ENCODE data around the gene STRADB. TPM values are rescaled to one million over a fixed set of nuclear protein-coding genes. Genes with fewer than 3 reads are reported as not detected.

The STRADB gene
- polyA plus RNA-seq, 1 donor from 2014 or later = 74.8 TPM

GRCh38 chr2:201411421-201411820 is 40.1 kb upstream of the STRADB start:
- no peaks in the 10 kb centered on the region for H3F3A ChIP-seq (ENCODE audit: insufficient read depth, low read length, poor library complexity, severe bottlenecking)
- H3K9me3 ChIP-seq (ENCODE audit: low read length) = no peaks in the 10 kb centered on the region
- no peak overlapping the region for H3K4me2 ChIP-seq (ENCODE audit: low read length)
- H3K79me2 ChIP-seq (replicated peaks; ENCODE audit: insufficient read depth, low read length) = no peaks in the 10 kb centered on the region
- H3K27ac ChIP-seq (ENCODE audit: low read length) = no peak overlapping the region
- TF ChIP-seq MXI1 (conservative IDR thresholded peaks at IDR 0.05; ENCODE audit: poor library complexity, severe bottlenecking) (no peak), REST (IDR thresholded peaks at IDR 0.05; ENCODE audit: borderline replicate concordance) (no peak), RAD21 (conservative IDR thresholded peaks at IDR 0.05) (no peak), TAF1 (IDR thresholded peaks at IDR 0.05; ENCODE audit: low read depth) (no peak), EP300 (conservative IDR thresholded peaks at IDR 0.05; ENCODE audit: poor library complexity, severe bottlenecking) (no peak), EZH2 (IDR thresholded peaks at IDR 0.05; ENCODE audit: borderline replicate concordance, insufficient read depth, low read length, poor library complexity, severe bottlenecking) (no peak), POLR2AphosphoS5 (IDR thresholded peaks at IDR 0.05) (no peak), SMC3 (conservative IDR thresholded peaks at IDR 0.05; ENCODE audit: poor library complexity) (no peak)
- TF ChIP-seq, protein P1, sequence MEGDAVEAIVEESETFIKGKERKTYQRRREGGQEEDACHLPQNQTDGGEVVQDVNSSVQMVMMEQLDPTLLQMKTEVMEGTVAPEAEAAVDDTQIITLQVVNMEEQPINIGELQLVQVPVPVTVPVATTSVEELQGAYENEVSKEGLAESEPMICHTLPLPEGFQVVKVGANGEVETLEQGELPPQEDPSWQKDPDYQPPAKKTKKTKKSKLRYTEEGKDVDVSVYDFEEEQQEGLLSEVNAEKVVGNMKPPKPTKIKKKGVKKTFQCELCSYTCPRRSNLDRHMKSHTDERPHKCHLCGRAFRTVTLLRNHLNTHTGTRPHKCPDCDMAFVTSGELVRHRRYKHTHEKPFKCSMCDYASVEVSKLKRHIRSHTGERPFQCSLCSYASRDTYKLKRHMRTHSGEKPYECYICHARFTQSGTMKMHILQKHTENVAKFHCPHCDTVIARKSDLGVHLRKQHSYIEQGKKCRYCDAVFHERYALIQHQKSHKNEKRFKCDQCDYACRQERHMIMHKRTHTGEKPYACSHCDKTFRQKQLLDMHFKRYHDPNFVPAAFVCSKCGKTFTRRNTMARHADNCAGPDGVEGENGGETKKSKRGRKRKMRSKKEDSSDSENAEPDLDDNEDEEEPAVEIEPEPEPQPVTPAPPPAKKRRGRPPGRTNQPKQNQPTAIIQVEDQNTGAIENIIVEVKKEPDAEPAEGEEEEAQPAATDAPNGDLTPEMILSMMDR (IDR thresholded peaks at IDR 0.05; ENCODE audit: poor library complexity, severe bottlenecking) = no peak
- no peak overlapping the region for H3K4me3 ChIP-seq (ENCODE audit: low read length)
- H2AFZ ChIP-seq (ENCODE audit: low read depth, low read length) = no peak overlapping the region
- H4K20me1 ChIP-seq (ENCODE audit: insufficient read depth) = no peaks in the 10 kb centered on the region
- H3K9ac ChIP-seq (ENCODE audit: low read length) = no peak overlapping the region
- no peaks in the 10 kb centered on the region for H3K27me3 ChIP-seq (ENCODE audit: insufficient read depth, low read depth, low read length)
- no peaks in the 10 kb centered on the region for H3K9me2 ChIP-seq (ENCODE audit: insufficient read depth, low read length)
- peaks cover 3% of the 10 kb centered on the region for H3K36me3 ChIP-seq (ENCODE audit: insufficient read depth, low read length)

GRCh38 chr2:201413143-201413542 is 38.4 kb upstream of the STRADB start:
- Histone ChIP-seq H3K27ac (ENCODE audit: low read length) (no peak overlapping the region), H3K9me2 (ENCODE audit: insufficient read depth, low read length) (no peaks in the 10 kb centered on the region), H3K4me3 (ENCODE audit: low read length) (no peak overlapping the region), H3K9ac (ENCODE audit: low read length) (no peak overlapping the region), H3F3A (ENCODE audit: insufficient read depth, low read length, poor library complexity, severe bottlenecking) (no peaks in the 10 kb centered on the region), H3K9me3 (ENCODE audit: low read length) (no peaks in the 10 kb centered on the region), H4K20me1 (ENCODE audit: insufficient read depth) (no peaks in the 10 kb centered on the region), H2AFZ (ENCODE audit: low read depth, low read length) (no peak overlapping the region), H3K79me2 (replicated peaks; ENCODE audit: insufficient read depth, low read length) (no peaks in the 10 kb centered on the region), H3K36me3 (ENCODE audit: insufficient read depth, low read length) (no peaks in the 10 kb centered on the region), H3K27me3 (ENCODE audit: insufficient read depth, low read depth, low read length) (no peaks in the 10 kb centered on the region), H3K4me2 (ENCODE audit: low read length) (no peak overlapping the region)
- TF ChIP-seq EZH2 (IDR thresholded peaks at IDR 0.05; ENCODE audit: borderline replicate concordance, insufficient read depth, low read length, poor library complexity, severe bottlenecking) = no peak
- TF ChIP-seq SMC3 (conservative IDR thresholded peaks at IDR 0.05; ENCODE audit: poor library complexity) = no peak
- no peak for TF ChIP-seq REST (IDR thresholded peaks at IDR 0.05; ENCODE audit: borderline replicate concordance)
- no peak for TF ChIP-seq RAD21 (conservative IDR thresholded peaks at IDR 0.05)
- no peak for TF ChIP-seq MXI1 (conservative IDR thresholded peaks at IDR 0.05; ENCODE audit: poor library complexity, severe bottlenecking)
- no peak for TF ChIP-seq EP300 (conservative IDR thresholded peaks at IDR 0.05; ENCODE audit: poor library complexity, severe bottlenecking)
- TF ChIP-seq POLR2AphosphoS5 (IDR thresholded peaks at IDR 0.05) = no peak
- no peak for TF ChIP-seq TAF1 (IDR thresholded peaks at IDR 0.05; ENCODE audit: low read depth)
- TF ChIP-seq, protein P1 (IDR thresholded peaks at IDR 0.05; ENCODE audit: poor library complexity, severe bottlenecking) = no peak

Measured in neural cell (in vitro differentiated cells).